ENCODE results near the gene CETN3.
"Not testable (repeated sequence)": the region's sequence is repeated elsewhere in the genome, so short reads cannot be mapped to it uniquely, and the experiment has no call there.

CETN3 gene

GRCh38 chr5:90351101-90351500 lies 58.5 kb downstream of the CETN3 start:
- TF ChIP-seq, protein P1, sequence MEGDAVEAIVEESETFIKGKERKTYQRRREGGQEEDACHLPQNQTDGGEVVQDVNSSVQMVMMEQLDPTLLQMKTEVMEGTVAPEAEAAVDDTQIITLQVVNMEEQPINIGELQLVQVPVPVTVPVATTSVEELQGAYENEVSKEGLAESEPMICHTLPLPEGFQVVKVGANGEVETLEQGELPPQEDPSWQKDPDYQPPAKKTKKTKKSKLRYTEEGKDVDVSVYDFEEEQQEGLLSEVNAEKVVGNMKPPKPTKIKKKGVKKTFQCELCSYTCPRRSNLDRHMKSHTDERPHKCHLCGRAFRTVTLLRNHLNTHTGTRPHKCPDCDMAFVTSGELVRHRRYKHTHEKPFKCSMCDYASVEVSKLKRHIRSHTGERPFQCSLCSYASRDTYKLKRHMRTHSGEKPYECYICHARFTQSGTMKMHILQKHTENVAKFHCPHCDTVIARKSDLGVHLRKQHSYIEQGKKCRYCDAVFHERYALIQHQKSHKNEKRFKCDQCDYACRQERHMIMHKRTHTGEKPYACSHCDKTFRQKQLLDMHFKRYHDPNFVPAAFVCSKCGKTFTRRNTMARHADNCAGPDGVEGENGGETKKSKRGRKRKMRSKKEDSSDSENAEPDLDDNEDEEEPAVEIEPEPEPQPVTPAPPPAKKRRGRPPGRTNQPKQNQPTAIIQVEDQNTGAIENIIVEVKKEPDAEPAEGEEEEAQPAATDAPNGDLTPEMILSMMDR (IDR thresholded peaks at IDR 0.05; ENCODE audit: low read depth, low read length), result no peak

GRCh38 chr5:90347462-90347861 lies 62.1 kb downstream of the CETN3 start:
- TF ChIP-seq, protein P1 (IDR thresholded peaks at IDR 0.05; ENCODE audit: low read depth, low read length), result no peak

More at GRCh38 chr5:90351101-90351500, 58.5 kb downstream of the CETN3 start:
- H3K4me3 ChIP-seq (ENCODE audit: low read depth, low read length), result no peak overlapping the region

GRCh38 chr5:90345684-90346083 lies 63.9 kb downstream of the CETN3 start:
- TF ChIP-seq, protein P1 (IDR thresholded peaks at IDR 0.05; ENCODE audit: low read depth, low read length), result no peak
- no peak overlapping the region for H3K4me3 ChIP-seq (ENCODE audit: low read depth, low read length)

More at GRCh38 chr5:90347462-90347861, 62.1 kb downstream of the CETN3 start:
- H3K4me3 ChIP-seq (ENCODE audit: low read depth, low read length), result no peak overlapping the region

- TF ChIP-seq, protein P1 (IDR thresholded peaks at IDR 0.05; ENCODE audit: low read depth, low read length), result no peak
- no peak overlapping the region for H3K4me3 ChIP-seq (ENCODE audit: low read depth, low read length)
Measured at GRCh38 chr5:90344689-90345088, 64.9 kb downstream of the CETN3 start.

DNA sequence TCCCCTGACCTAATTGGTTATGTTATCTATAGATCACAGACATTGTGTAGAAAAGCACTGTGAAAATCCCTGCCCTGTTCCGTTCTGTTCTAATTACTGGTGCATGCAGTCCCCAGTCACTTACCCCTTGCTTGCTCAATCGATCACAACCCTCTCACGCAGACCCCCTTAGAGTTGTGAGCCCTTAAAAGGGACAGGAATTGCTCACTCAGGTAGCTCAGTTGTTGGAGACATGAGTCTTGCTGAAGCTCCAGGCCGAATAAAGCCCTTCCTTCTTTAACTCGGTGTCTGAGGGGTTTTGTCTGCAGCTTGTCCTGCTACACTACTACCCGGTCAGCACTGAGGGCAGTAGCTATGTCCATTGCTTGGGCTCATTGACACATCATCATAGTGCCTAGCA lies 65.8 kb downstream of the CETN3 start:
- not testable (repeated sequence) for H3K4me3 ChIP-seq (ENCODE audit: low read depth, low read length)

GRCh38 chr5:90342576-90342975 lies 67.0 kb downstream of the CETN3 start:
- TF ChIP-seq, protein P1 (IDR thresholded peaks at IDR 0.05; ENCODE audit: low read depth, low read length), result no peak

More at GRCh38 chr5:90342576-90342975, 67.0 kb downstream of the CETN3 start:
- H3K4me3 ChIP-seq (ENCODE audit: low read depth, low read length), result no peak overlapping the region
